Hindlimb muscle (tissue), 1 donor: ENCODE measurements around the gene USP7. TPM values are rescaled to one million over a fixed set of nuclear protein-coding genes. Genes with fewer than 3 reads are reported as not detected.
"Not testable (repeated sequence)": the region's sequence is repeated elsewhere in the genome, so short reads cannot be mapped to it uniquely, and the experiment has no call there.

ENCODE experiments used
- DNase-seq: peaks from one replicate; pipeline ENCODE4 v3.0.0-alpha.2; 2013
- polyA plus RNA-seq: library from polyadenylated mRNA; unstranded; fragments of 120-200 nt; gene quantifications from one replicate; pipeline ENCODE4 v1.2.1, GENCODE V29; 2013; ENCODE audit not compliant: insufficient read length

Gene USP7
- polyA plus RNA-seq, 1 donor: 69.8 TPM

DNA sequence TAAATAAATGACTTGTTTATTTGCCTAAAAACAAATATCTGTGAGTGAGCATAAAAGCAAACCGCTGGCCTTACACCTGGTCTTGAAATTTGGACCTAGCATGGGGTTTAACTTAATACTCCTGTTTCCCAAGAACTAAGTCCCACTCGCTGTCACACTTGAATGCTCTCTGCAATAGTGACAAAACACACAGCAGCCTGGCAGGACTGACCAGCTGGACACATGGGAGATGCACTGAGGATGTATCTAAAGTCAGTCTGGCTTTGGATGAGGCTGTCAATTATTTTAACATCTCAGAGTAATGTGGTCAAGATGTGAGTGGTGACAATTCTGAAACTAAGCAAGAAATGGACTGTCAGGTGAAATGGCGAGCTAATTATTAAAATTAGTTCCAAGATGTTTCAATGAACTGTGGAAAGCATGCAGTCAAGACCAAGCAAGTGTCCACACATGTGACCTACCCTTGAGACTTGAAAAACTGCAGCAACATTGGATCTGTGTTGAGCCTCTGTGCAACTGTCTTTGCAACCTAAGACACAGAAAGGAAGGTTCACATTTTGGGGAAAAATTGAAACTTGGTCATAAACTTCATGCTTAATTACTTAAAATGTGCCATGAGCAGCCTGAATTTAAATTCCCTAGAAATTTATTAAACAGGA is 64.9 kb downstream of the USP7 start:
- DNase-seq: no peak

DNA sequence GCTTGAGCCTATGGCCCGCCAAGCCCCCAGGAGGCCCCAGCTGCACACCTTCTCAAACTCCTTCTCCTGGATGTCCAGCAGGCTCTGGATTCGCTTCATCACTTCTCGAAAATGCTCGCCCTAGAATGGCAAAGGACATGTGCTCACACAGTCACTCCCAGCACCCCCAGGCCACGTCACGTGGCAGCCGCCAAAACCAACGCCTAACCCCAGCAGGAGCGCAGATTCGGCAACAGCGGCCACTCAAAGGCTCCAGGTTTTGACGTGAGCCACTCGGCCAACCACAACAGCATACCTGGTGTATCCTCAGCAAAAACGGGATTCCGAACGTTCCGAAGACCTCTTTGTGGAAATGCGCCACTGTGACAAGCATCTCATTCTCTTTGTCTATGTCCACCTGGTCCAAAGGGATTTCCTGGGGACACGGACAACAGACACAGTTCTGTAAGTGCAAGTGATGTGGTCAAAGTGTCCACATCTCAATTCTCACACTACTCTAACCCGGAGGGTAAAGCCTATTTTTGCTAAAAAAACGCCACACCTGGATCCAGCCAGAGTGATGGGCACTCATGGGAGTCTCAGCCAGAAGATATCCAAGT is 68.9 kb downstream of the USP7 start:
- DNase-seq: no peak

DNA sequence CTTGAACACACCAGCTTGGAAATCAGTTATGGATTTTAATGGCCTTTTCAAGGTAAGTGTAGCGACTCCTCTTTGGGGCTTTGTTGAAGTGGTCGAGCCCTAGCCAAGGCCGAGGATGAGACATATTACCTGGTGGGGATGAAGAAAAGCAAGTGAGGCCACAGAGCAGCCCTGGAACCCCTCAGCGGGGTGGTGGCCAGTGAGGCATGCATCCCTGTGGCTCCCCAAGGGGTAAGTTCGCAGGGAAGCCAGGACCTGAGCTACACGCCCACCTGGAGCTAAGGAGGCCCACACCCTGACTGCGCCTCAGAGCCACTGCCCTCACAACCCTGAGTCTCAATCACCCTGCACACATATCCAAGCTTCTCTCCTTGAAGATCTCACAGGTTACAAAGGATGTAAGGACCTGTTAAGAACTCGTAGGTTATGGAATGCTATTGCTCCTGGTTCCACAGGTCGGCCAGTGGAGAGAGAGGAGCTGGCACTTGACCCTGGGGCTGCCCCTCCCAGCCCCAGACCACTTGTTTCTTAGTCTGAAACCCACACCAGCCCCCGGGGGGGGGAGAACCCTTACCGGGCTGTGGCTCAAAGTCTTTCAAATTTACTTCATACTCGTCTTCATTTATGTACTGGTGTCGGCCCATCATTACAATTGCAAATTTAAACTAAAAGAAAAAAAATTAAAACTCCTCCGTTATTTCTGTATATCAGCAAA is 69.6 kb downstream of the USP7 start:
- no peak for DNase-seq

DNA sequence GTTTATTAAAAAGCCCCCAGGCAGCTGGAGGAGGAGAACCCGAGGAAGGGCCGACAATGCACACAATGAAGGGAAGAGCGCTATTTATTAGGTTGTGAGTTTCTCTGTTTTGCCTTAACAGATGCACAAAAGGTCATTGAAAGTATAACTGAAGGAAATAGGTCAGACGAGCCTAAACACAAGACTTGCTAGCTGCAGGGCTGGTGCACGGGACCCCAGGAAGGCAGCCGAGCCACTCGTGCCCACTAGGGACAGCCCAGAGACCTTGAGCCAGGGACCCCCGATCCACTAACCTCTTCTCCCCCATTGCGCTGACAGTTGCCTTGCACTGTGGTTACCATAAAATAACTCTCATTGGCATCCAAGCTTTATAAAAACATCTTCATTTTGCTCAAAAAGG is 70.3 kb downstream of the USP7 start:
- no peak for DNase-seq

DNA sequence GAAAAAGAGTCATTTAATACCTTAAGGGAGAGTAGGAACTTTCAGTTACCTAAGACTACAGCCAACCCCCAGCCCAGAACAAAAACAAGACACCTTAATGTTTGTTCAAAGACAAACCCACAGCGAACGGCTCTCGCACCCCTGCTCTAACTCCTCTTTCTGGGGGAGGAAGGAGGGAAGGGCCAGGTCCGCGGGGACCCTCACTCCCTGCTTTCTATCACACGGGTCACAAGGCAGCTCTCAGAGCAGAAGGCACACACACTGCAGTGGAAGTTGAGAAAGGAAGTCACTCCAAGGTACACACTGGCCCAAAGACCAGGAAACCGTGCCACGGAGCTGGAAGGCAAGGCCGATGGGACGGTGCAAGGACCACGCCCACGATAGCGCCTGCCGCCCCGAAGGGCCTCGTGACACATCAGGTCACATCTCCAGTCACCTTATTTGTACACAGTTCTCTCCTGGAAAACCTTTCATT is 71.6 kb downstream of the USP7 start:
- DNase-seq: no peak

DNA sequence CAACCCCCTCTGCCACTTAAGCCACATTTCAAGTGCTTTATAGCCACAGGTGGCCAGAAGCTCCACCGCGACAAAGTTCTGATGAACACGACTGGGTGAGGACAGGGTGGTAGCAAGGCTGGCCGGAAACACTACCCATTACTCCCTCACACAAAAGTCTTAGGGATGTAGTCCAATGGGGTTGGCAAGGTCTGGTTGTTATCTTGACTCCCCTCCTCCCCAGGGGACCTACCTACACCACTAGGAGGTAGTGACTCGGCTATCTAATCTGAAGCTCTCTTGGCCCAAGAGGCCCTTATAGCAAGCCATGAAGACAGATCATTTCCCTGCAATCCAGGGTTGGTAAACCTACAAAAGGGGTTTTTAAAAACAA is 73.2 kb downstream of the USP7 start:
- DNase-seq: no peak

DNA sequence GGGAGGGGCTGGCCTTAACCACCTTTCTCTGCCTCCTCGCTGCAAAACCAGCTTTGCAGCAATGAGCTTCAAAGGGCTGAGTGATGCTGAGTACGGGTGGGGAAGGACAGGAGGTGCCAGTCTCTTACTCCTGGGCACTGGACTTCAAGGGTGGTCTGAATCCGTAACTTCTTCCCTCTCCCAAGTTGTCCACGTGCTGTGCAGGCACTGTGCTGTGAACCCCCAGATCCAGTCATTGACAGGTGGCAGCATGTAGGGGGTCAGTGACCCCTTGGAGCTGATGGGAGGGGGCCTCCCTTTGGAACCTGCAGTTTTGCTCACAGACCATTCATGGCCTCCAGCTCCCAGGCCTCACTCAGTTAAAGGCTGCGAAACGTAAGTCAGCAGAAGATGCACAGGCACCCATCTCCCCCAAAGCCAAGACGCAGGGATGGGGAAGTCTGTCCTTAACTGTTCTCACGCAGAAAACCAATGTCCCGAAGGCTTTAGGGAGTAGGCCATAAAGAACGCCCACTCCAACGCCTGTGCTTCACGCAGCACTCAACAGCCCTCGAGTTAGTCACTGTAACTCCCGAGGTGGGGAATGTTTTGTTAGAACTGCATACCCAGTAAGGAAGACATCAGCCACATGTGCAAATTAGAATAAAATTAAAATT is 73.7 kb downstream of the USP7 start:
- no peak for DNase-seq

DNA sequence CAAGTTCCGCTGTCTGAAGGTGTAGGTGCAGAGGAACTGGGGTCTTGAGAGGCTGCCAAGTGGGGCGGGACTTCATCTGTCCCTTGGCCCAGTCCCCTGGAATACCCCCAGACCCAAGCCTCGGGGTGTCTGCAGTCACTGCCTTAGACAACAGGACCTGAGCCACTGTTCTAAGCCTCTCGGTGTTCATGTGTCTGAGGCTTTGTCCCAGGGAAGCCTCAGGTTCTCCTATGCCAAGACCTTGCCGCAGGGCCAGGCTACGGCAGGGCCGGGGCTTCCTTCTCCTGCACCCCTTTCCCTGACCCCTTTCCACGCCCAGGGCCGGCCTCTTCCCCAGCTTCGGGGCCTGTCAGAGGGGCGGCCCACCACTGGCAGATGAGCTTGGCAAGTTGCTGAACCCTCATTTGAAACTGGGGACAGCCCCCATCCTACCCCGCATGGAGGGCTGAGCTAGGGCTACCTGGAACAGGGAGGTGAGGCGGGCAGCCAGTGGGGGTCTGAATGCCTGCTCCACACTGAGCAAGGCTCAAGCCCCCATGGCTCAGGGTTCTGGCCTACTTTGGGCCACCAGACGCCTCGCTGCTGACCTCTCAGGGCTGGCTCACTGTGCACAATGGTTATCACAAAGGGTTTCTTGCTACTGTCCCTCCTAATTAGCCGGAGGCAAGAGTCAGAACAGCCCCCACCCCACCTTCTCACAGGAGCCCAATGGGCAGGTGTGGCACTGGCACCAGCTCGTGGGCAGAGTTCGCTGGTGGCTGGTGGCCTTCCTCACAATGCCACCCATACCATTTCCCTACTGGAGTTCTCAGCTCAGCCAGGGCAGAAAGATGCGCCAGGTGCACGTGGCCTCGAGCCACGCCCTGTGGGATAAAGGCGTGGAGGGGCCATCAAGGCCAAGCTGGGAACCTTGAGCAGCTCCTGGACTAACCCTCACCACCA is 74.5 kb downstream of the USP7 start:
- no peak for DNase-seq

DNA sequence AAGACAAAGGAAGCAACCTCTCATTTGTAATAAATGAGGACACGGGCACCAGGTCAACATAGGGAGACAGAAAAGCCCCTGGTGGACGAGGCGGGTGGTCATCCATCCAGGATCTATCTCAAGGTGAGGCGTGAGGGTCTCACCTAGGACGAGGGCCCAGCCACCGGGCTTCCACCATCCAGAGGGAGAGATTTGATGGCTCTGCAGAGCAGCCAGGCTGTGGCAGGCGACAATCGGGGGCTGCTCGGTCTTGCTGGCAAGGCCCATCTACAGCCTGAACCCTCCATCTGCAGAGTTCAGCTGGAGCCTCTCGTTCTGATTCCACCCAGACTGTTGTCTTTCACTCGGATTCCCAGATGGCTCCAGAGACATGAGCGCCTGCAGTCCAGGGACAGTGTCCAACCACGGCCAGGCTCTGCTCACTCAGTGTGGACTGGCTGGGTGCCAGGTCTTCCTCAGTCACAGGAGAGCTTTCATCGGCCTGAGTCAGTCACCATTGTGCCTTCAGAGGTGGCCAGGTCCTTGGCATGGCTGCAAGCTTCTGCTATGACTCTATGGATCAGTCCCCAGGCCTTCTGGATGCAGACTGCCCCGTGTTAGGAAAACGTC is 75.7 kb downstream of the USP7 start:
- no peak for DNase-seq

DNA sequence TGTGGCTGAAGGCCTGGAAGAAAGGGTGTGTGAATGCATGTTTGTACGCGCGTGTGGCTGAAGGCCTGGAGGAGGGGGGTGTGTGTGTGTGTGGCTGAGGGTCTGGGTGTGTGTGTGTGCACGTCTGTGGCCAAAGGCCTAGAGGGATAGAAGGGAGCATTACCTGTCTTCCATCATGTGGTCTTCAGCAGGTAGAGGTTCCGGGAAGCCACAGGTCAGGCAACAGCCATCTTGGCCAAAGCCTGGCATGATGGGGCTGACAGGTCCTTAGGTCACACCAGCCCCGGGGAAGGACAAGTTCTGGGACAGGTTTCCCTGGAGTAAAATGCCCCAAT is 76.3 kb downstream of the USP7 start:
- DNase-seq: no peak

DNA sequence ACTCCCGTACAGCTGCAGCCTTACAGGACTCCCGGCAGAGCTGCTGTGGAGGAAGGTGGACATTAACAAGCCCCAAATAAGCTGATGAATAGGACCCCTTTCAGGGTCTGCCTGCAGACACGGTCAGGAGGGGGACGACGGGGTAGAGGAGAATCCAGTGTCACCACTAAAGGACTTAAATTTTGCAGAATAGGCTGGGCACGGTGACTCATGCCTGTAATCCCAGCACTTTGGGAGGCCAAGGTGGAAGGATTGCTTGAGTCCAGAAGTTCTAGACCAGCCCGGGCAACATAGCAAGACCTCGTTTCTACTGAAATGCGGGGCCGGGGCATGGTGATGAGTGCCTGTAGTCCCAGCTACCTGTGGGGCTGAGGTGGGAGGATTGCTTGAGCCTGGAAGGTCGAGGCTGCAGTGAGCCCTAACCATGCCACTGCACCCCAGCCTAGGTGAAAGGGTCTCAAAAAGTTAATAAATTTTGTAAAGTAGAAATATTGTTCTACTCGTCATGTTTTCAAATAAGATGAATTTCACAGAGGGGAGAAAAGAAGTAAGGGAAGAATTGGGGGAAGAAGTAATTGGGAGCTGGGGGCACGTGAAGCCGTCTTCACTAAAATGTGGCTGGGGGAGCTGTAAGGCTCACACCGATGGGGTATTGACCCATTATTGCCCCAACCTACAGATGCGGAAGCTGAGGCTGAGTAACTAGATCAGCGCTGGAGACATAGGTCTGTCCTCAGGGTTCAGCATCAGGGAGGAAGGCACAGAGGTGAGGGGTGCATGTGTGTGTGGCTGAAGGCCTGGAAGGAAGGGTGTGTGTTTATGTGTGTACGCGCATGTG is 76.9 kb downstream of the USP7 start:
- DNase-seq: no peak

DNA sequence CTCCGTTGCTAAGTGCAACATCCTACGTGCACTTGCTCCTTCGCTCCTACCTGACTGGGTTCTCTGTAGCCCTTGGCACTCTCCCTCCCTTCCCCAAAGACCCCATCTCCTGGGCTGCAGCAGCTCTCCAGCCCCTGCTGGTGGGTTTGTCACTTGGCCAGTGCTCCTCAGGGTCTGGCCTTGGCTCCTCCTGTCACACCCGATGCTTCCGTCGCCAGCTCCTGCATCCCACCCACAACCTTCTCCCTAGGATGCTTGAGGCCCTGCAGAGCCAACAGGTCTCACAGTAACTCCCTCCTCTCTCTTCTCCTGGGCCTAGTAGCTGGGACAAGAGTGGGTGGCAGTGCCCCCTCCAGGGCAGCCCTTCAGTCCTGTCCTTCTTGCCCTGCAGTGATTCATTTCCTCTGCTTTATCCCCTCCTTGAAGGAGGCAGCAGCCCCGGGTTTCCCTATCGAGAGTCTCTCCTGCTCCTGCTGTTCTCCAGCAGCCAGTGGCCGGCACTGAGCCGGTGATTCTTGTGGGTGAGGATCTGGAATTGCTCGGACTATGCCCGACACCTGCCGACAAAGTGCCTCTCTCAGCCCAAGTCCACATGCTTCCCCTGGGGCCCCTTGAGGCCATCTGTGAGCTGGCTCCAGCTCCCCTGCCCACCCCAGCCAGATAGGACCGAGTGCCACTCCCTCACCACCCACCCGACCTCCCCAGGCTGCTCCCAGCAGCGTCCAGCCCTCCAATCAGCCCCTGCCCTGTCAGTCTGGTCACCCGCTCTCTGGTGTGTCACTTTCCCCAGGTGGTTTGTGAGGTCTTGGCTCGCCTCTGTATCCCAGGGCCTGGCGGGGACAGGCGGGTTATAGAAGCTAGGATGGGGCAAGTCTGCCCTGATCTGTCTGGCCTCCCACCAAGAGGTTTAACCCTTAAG is 77.8 kb downstream of the USP7 start:
- DNase-seq: no peak

DNA sequence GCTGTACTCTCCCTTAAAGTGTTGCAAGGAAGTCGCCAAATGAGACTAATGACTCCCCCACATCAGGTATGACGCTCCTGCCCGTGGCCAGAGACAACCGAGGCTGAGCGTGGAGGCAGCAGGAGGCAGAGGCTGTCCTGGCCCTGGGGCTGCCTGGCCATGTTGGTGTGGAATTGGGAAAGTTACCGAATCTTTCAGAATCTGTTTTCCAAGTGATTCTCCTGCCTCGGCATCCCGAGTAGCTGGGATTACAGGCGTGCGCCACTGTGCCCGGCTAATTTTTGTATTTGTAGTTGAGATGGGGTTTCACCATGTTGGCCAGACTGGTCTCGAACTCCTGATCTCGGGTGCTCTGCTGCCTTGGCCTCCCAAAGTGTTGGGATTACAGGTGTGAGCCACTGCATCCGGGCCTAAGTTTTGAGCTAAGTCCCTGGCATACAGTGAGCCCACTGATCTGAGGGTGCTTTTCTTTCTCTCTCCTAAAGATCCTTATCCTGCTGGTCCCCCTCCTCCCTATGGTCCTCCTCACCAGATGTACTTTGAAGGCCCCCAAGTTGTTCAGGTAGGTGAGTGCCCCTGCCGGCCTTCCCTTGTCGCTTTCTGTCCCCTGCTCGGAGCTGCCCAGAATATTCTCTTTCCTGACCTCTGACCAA is 80.9 kb downstream of the USP7 start:
- DNase-seq: no peak

DNA sequence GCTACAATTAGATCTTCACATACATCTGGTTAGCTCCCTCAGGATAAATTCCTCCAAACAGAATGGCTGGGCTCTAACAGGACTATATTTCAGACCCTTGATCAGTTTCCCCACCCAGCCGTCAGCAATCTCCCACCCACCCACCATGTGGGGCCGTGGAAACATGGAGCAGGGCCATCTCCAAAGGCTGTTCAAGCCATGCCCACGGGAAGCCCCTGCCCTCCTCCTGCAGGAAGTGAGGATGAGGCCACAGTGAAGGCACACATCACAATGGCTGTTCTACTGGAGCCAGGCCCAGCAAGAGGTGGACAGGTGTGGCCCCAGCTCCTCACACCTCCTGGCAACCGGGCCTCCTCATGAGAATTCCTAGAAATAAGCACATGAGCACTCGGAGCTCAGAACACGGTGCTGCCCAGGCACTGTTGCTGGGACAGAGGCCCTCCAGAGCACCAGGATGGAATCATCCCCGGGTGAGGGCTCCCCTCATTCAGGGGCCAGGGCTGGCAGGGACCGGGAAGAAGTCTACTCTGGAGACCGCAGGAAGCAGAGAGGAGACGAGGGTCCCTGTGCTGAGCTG is 81.6 kb downstream of the USP7 start, which contains the start of gene LITAFD:
Gene LITAFD (plus strand): TSS at position 311 of the 577 bp plus-strand sequence. CDS start 2,005 bp downstream, outside the sequence.
- DNase-seq: no peak

DNA sequence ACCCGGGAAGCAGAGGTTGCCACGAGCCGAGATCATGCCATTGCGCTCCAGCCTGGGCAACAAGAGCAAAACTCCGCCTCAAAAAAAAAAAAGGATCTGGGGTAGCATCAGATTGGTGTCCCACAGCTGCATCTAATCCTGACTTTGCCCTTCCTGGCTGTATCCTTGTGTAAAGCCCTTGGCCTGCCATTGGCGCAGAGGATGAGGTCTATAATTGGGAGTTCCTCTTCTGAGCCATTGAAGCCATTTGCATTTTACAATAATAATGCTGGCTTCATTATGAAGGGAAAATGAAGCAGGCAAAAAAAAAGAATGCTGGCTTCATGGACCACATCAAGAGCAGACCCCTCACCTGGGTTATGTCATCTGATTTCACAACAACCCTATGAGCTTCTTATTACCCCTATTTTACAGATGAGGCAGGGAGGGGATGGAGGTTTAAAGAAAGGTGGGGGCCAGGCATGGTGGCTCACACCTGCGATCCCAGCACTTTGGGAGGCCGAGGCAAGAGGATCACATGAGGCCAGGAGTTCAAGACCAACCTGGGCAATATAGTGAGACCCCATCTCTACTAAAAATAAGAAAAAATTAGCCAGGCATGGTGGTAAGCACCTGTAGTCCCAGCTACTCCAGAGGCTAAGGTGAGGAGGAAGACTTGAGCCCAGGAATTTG is 82.7 kb downstream of the USP7 start:
- DNase-seq: no peak

DNA sequence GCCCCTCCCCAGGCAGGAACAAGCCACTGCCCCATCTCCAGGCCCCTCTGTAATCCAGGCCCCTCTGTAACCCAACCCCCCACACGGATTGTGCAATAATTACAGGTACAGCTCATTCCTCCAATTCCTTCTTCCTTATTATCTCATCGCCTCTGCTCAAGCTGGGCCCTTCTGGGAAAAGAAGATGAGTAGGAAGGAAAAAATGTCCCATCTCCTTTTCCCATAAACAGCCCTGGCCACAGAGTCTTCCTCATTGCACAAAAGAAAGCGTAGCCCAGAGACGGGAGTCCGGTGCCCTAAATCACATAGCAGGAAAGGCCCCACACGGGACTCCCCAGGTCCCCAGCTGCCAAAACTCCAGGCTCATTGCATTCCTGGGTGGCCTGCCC is 85.2 kb downstream of the USP7 start:
- DNase-seq: no peak

DNA sequence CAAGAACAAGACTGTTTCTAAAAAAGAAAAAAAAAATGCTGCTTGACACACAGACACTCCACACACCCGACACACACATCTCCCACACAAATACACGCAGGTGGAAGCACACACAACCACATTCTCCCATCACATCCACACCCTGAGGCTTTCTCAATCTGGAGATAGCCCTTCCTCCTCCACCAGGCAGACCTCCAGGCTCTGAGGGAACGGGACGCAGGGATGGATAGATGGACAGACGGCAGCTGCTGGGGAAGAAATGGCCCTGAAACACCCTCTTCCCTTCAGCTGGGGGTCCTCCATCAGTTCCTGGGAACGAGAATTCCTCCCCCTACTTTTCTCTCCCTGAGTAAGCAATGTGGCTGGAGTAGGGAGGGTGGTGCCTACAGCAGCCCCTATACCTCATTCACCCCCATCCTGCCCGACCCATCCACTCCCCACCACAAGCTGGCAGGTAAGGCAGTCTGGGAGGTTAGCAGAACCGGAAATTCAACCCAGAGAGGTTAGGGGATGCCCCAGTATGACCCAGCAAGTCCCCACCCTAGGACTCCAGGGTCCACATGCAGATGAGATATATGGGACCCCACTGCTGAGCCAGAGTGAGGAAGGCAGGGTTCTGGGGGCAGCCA is 85.7 kb downstream of the USP7 start:
- no peak for DNase-seq

DNA sequence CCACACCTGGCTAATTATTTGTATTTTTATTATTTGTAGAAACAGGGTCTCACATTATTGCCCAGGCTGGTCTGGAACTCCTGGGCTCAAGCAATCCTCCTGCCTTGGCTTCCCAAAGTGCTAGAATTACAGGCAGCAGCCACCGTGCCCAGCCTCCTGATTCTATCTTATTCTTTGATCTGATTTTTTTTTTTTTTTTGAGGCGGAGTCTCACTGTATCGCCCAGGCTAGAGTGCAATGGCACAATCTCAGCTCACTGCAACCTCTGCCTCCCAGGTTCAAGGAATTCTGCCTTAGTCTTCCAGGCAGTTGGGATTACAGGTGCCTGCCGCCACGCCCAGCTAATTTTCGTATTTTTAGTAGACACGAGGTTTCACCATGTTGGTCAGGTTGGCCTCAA is 88.4 kb downstream of the USP7 start:
- DNase-seq: not testable (repeated sequence)
